OCI-LY3 (cell line): ENCODE results near the gene PDLIM4.

Source experiments
- CTCF ChIP-seq: fragments of 200-600, 300-600 bp; sonication (generic); IDR thresholded peaks from 2 replicates; pipeline ENCODE4 v1.5.1; 2014; ENCODE audit warnings: antibody characterized with exemption, low read length, low read depth
- EZH2phosphoT487 ChIP-seq: fragments of 200-600 bp; shearing (Covaris generic); IDR thresholded peaks from 2 replicates; pipeline ENCODE4 v1.6.1; 2018; ENCODE audit warnings: antibody characterized with exemption, mixed run types, low read depth

- TF ChIP-seq CTCF (no peak), EZH2phosphoT487 (0 out of 2 replicates have a peak, but pooled peaks have one; percentile 30)
These were observed 34.9 kb upstream of the PDLIM4 start for GRCh38 chr5:132222649-132223038.
